ENCODE data around the gene ABHD17C.

DNA sequence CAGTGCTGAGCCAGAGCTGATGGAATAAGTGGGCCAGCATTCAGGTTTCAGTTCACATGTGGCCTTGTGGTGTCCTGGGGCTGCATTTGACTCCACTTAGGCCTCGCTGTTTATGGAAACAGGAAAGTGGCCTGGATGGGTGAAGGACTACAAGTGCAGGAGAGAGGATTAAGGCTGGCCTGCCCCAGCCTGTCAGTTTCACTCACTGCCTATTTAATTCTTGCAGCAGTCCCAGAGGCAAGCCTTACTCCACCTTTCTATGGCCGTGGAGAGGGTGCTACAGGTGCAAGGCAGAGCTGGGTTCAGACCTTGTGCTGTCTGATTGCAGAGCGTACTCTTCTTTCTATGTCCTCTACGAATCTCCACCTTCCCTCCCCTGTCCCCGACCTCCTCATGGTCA is 37.7 kb downstream of the ABHD17C start:
- TF ChIP-seq EZH2 (IDR thresholded peaks at IDR 0.05) (no peak), POLR2AphosphoS5 (IDR thresholded peaks at IDR 0.05; ENCODE audit: borderline replicate concordance, low read depth, low read length) (no peak), FOXP2 (optimal IDR thresholded peaks at IDR 0.05; ENCODE audit: control extremely low read depth, extremely low read length, insufficient read depth) (no peak)

All from SK-N-MC (cell line).